Stimulated activated CD4-positive, alpha-beta T cell treated with anti-CD3 and anti-CD28 coated beads, Interleukin-4, amount 100 ng/mL, for 4 hours (primary cell): Measurements from ENCODE around the gene ZNF451.
"Not testable (repeated sequence)": the region's sequence is repeated elsewhere in the genome, so short reads cannot be mapped to it uniquely, and the experiment has no call there.

Experiments used
- DNase-seq, 2 experiments: peaks; one replicate each; pipeline ENCODE4 v3.0.0-alpha.2; 2020

ZNF451 gene

GRCh38 chr6:57089687-57090457, at the start of gene ZNF451:
Gene ZNF451 (plus strand): TSS chr6:57090188. CDS start chr6:57090254, 66 bp downstream.
- DNase-seq: peak; percentile 95 to 96

GRCh38 chr6:57044061-57044460, 45.9 kb upstream of the ZNF451 start:
- DNase-seq: not testable (repeated sequence)

DNA sequence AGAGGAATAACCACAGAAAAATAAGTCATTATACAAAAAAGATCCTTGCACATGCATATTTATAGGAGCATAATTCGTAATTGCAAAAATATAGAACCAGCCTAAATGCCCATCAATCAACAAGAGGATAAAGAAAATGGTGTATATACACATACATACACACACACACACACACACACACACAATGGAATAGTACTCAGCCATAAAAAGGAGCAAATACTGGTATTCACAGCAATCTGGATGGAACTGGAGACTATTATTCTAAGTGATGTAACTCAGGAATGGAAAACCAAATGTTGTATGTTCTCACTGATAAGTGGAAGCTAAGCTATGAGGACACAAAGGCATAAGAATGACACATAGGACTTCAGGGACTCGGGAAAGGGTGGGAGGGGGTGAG, 45.4 kb upstream of the ZNF451 start:
- no peak for DNase-seq

DNA sequence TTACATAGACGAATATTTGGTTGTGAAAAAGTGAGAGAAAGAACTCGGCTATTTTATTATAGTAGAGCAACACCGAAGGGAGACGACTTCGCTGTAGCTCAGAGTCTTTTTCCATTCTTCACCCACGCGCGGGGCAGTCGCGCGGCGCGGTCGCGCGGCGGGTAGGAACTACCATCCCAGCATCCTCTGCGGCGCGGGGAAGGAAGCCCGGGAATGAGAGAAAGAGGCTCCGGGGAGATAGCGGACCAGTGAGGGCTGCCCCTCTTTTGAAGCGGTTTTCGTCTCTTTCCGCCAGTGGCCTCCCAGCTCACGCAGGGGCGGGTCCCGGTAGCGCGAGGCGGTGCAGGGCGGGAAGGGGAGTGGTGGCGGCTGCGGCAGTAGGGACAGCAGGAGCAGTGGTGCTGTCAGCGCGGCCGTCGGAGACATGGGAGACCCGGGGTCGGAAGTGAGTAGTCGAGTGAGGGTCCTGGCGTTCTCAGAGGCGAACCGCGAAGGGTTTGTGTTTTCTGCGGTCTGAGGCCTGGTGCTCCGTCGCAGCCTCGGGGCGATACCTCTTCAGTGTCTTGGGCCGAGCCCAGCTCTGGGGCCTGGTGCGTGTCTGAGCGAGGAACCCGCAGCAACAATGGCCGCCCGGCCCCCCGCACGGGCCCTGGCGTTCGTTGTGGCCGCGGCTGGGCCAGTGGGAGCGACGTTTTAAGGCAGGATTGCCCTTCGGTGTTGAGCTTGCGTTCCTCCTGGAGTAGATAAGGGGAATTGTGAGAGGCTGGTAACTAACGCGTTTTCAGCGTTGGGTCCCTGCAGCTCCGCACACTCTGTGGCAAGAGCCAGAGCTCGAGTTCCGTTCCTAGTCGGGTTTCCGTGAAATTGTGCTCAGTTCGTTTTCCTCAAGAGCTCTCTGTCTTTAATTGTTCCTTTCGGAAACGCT, 43.4 kb upstream of the ZNF451 start, which contains the start of gene KIAA1586:
Gene KIAA1586, plus strand, starts transcription at position 362 of the 925 bp plus-strand sequence. Its CDS starts 63 bp downstream, at position 425.
- DNase-seq: peak; percentile 76 to 80

- DNase-seq: not testable (repeated sequence)
Observed at GRCh38 chr6:57047257-57047585, 42.8 kb upstream of the ZNF451 start.

DNA sequence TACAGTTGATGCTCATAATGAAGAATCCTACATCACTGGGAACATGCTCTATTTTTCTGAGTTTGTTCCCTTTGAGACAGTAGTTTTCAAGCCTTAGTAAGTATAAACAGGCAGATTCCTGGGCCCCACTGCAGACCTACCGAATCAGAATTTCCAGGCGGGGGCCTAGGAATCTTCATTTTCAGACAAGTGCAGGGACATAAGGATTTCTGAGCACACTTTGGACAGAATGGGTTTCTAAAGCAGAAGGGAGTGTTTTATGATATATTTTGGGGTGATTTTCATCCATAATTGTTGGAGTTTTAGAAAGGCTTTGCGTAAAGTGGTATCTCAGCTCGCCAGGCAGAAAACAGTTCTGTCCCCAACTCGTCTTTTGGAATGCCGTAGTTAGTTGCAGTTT, 42.1 kb upstream of the ZNF451 start:
- DNase-seq: not testable (repeated sequence)

GRCh38 chr6:57048577-57048976, 41.4 kb upstream of the ZNF451 start:
- DNase-seq: no peak

GRCh38 chr6:57063847-57064246, 26.1 kb upstream of the ZNF451 start:
- DNase-seq: no peak

- no peak for DNase-seq
Observed at GRCh38 chr6:57064809-57065208, 25.2 kb upstream of the ZNF451 start.

- no peak for DNase-seq
Observed at GRCh38 chr6:57068061-57068460, 21.9 kb upstream of the ZNF451 start.

- DNase-seq: no peak
Observed at GRCh38 chr6:57069228-57069627, 20.8 kb upstream of the ZNF451 start.

- DNase-seq: no peak
Observed at GRCh38 chr6:57069920-57070331, 20.1 kb upstream of the ZNF451 start.

DNA sequence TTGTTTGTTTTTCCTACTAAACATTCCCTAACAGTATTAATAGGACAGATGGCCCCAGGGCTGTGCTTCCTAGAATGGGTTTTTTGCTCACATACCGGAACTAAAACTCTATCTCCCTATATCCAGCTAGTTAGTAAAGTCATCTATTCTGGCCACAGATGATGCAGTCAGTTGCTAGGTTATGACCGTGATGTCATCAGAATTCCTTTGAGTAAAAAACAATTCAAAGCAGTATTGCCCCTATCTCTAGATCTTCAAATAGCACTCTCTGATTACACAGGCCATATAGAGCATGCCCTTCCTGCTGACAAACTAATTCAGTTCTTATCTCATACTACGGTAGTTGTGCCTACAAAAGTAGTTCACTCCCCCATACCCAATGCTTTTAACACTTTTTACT, 17.9 kb upstream of the ZNF451 start:
- DNase-seq: no peak

DNA sequence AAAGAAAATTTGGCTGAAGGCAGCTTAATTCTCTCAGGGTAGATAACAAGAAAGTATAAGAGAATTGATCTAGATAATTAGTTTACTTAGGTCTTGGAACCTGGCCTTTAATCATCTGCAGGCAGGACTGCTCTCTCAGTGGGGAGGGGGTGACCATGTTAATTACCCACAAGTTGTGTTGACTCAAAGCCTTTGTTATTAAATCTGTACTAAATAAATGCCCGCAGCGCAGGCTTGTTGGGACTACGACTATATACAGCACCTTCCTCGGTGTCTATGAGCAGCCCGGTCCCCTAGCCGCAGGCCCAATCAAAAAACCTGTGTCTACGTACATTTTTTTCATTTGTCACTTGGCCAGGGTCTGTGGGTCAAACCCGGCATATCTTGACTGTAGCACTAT, 15.6 kb upstream of the ZNF451 start:
- DNase-seq: no peak

GRCh38 chr6:57075092-57075491, 14.9 kb upstream of the ZNF451 start:
- no peak for DNase-seq

GRCh38 chr6:57078531-57079207, 11.3 kb upstream of the ZNF451 start:
- DNase-seq: no peak

- no peak for DNase-seq
Observed at GRCh38 chr6:57085471-57085870, 4.5 kb upstream of the ZNF451 start.

GRCh38 chr6:57086843-57087242, 3.1 kb upstream of the ZNF451 start:
- no peak for DNase-seq

GRCh38 chr6:57087916-57088315, 2.1 kb upstream of the ZNF451 start:
- no peak for DNase-seq

DNA sequence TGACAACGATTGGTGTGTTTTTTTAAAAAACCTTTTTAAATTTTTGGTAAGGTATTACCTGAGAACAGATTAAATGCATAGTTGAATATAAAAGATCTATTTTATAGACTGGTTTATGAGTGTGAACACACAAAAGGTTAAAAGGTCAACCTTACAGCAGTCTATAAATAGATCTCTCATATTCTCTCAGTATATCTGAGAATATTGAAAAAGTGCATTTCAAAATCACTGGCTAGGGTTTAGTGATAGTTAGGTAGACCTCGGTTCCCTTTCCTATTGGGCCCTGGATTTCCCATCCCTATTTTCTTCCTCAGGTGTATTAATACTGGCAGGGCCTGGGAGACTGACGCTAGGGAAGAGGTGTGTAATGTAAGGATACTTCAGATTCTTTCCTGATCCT, 723 bp upstream of the ZNF451 start:
- DNase-seq: no peak

- DNase-seq: not testable (repeated sequence)
Observed at GRCh38 chr6:57090458-57091067, 575 bp downstream of the ZNF451 start.

DNA sequence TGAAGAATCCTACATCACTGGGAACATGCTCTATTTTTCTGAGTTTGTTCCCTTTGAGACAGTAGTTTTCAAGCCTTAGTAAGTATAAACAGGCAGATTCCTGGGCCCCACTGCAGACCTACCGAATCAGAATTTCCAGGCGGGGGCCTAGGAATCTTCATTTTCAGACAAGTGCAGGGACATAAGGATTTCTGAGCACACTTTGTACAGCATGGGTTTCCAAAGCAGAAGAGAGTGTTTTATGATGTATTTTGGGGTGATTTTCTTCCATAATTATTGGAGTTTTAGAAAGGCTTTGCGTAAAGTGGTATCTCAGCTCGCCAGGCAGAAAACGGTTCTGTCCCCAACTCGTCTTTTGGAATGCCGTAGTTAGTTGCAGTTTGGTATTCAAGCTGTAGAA, 1.4 kb downstream of the ZNF451 start:
- DNase-seq: not testable (repeated sequence)

DNA sequence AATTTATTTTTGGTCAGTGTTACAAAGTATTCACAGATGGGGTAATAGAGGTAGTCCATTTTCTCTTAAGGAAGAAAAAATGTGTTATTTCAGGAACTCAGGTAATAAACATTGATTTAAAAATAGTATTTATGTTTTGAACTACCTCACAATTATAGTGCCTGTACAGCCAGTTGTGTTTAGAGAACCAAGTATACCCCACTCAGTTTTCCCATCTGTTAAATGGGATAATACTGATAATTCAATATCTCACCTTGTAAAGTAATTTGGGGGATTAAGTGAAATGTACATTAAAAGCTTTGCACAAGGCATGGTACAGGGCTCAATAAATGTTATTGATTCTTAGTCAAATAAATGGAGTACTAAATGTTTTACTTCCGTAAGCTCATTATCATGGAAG, 4.7 kb downstream of the ZNF451 start:
- DNase-seq: no peak
